ENCODE results near the gene KCNJ3. TPM values are rescaled to one million over a fixed set of nuclear protein-coding genes. Genes with fewer than 3 reads are reported as not detected.

Gene KCNJ3
- total RNA-seq, 1 donor from 2014 or later, result not detected

DNA sequence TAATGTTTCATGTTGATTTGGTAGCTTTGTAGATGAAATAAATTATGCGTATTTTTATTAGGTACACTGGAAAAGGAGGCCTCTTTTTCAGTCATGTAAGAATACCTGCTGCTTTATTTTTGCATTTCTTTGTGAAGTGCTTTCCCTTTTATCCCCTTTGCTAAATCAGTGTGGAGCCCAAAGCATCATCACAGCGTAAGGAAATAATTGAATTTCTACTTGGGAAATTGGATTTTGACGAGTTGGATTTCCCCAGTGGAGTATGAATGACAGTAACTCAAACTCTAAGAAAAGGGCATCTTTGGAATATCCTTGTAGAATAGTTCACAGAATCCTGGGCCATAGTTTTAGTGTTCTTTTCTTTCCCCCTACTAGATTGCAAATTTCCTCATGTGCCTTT, 97.2 kb downstream of the KCNJ3 start:
- H3K9me3 Mint-ChIP-seq, result peaks cover 4% of the 10 kb centered on the region
- ChIA-PET POLR2A (no interaction called here), CTCF (no interaction called here)
- ATAC-seq (ENCODE audit: low read depth) (no peak), DNase-seq (no peak)
- no peak overlapping the region for H3K27ac Mint-ChIP-seq
- no peaks in the 10 kb centered on the region for H3K27me3 Mint-ChIP-seq
- intact Hi-C loops (cut with micrococcal nuclease), result no loop called here
- TF ChIP-seq, protein P1, sequence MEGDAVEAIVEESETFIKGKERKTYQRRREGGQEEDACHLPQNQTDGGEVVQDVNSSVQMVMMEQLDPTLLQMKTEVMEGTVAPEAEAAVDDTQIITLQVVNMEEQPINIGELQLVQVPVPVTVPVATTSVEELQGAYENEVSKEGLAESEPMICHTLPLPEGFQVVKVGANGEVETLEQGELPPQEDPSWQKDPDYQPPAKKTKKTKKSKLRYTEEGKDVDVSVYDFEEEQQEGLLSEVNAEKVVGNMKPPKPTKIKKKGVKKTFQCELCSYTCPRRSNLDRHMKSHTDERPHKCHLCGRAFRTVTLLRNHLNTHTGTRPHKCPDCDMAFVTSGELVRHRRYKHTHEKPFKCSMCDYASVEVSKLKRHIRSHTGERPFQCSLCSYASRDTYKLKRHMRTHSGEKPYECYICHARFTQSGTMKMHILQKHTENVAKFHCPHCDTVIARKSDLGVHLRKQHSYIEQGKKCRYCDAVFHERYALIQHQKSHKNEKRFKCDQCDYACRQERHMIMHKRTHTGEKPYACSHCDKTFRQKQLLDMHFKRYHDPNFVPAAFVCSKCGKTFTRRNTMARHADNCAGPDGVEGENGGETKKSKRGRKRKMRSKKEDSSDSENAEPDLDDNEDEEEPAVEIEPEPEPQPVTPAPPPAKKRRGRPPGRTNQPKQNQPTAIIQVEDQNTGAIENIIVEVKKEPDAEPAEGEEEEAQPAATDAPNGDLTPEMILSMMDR (IDR thresholded peaks at IDR 0.05), result no peak
- no peaks in the 10 kb centered on the region for H3K36me3 Mint-ChIP-seq (ENCODE audit: low read depth)
- no peaks in the 10 kb centered on the region for H3K4me1 Mint-ChIP-seq
- H3K4me3 Mint-ChIP-seq, result no peak overlapping the region

DNA sequence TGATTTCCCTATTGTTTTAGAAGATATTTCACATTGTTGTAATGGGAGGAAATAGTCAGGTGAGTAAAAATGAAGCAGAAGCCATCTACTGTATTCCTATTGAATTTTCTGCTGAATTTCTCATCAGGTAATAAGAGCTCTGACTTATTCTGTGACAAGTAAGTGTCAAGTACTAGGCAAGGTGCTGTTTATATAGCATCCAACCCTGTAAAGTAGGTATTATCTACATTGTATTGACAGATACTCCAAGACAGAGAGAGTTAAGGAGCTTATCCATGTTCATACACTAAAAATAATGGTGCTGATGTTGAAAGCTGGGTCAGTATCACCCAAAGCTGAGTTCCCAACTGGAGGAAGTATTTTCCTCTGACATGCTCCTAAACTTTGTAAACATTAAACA, 106.0 kb downstream of the KCNJ3 start:
- Mint-ChIP-seq H3K4me3 (no peak overlapping the region), H3K4me1 (no peaks in the 10 kb centered on the region), H3K27me3 (no peaks in the 10 kb centered on the region), H3K36me3 (ENCODE audit: low read depth) (no peaks in the 10 kb centered on the region), H3K9me3 (peaks cover 1% of the 10 kb centered on the region), H3K27ac (no peak overlapping the region)
- TF ChIP-seq, protein P1 (IDR thresholded peaks at IDR 0.05), result no peak
- ChIA-PET POLR2A (no interaction called here), CTCF (no interaction called here)
- DNase-seq, result no peak
- no peak for ATAC-seq (ENCODE audit: low read depth)
- intact Hi-C loops (cut with micrococcal nuclease), result no loop called here

DNA sequence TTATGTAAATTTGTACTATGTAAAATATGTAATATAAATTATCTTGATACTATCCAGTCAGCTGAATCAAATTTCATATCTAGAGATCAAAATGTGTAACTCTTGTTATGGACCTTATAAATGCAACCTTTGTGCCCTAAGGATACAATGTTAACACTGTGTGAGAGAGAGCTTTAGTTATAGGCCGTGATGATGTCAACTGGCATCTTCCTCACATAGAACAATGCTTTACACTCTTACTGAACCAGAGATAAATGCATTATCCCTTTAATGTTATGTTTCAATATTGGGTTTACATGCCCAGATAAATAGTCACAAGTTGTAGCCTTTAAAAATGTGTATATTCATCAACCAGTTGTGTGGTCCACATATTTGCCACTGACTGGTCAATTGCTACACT, 115.1 kb downstream of the KCNJ3 start:
- H3K27ac Mint-ChIP-seq, result no peak overlapping the region
- DNase-seq, result no peak
- no peak for ATAC-seq (ENCODE audit: low read depth)
- TF ChIP-seq, protein P1 (IDR thresholded peaks at IDR 0.05), result no peak
- intact Hi-C loops (cut with micrococcal nuclease), result no loop called here
- POLR2A ChIA-PET, result no interaction called here
- H3K4me3 Mint-ChIP-seq, result no peak overlapping the region
- CTCF ChIA-PET, result no interaction called here
- H3K9me3 Mint-ChIP-seq, result no peaks in the 10 kb centered on the region
- H3K4me1 Mint-ChIP-seq, result no peaks in the 10 kb centered on the region
- no peaks in the 10 kb centered on the region for H3K27me3 Mint-ChIP-seq
- no peaks in the 10 kb centered on the region for H3K36me3 Mint-ChIP-seq (ENCODE audit: low read depth)

DNA sequence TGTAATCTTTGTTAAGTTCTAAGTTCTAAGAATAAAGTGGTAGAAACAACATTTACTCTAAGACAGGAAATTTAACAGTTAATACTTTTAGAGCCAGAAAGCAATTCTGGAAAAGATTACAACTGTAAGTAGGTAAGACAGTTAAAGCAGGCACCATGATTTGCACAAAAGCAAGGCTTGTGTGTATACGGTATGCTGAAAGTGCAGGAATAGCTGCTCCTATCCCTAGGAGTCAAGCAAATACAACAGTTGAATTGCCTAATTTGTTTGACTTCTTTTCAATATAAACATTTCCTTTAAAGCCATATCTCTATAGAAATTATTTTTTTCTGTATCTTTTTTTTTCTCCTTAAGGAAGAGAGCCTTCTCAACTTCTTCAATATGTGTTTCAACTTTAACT, 116.4 kb downstream of the KCNJ3 start:
- no peaks in the 10 kb centered on the region for H3K36me3 Mint-ChIP-seq (ENCODE audit: low read depth)
- H3K4me3 Mint-ChIP-seq, result no peak overlapping the region
- H3K27me3 Mint-ChIP-seq, result no peaks in the 10 kb centered on the region
- ChIA-PET POLR2A (no interaction called here), CTCF (no interaction called here)
- H3K27ac Mint-ChIP-seq, result no peak overlapping the region
- intact Hi-C loops (cut with micrococcal nuclease), result no loop called here
- no peak for ATAC-seq (ENCODE audit: low read depth)
- TF ChIP-seq, protein P1 (IDR thresholded peaks at IDR 0.05), result no peak
- no peaks in the 10 kb centered on the region for H3K9me3 Mint-ChIP-seq
- no peaks in the 10 kb centered on the region for H3K4me1 Mint-ChIP-seq
- no peak for DNase-seq

DNA sequence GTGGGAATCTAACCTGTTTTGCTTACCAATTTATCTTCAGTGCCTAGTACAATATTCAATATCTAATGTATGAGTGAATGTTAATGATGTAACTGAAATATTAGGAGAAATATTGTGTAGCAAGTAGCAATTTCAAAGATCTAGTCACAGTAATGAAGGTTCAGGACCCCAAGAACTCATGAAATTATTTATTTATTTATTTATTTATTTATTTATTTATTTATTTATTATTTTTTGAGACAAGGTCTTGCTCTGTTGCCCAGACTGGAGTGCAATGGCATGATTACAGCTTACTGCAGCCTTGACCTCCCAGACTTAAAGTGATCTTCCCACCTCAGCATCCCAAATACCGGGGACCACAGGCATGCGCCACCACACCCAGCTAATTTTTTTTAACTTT, 126.9 kb downstream of the KCNJ3 start:
- DNase-seq, result no peak
- ATAC-seq (ENCODE audit: low read depth), result no peak
- POLR2A ChIA-PET, result no interaction called here
- Mint-ChIP-seq H3K4me3 (no peak overlapping the region), H3K4me1 (no peaks in the 10 kb centered on the region), H3K27me3 (no peaks in the 10 kb centered on the region), H3K27ac (no peak overlapping the region), H3K36me3 (ENCODE audit: low read depth) (no peaks in the 10 kb centered on the region), H3K9me3 (peaks cover 5% of the 10 kb centered on the region)
- CTCF ChIA-PET, result no interaction called here
- TF ChIP-seq, protein P1 (IDR thresholded peaks at IDR 0.05), result no peak
- intact Hi-C loops (cut with micrococcal nuclease), result no loop called here
